GM12878 (cell line): Measurements from ENCODE around the gene OLIG2. TPM values are rescaled to one million over a fixed set of nuclear protein-coding genes. Genes with fewer than 3 reads are reported as not detected.

Experiments
- ATAC-seq: fragments of 200-7000 bp; cut with Tn5 transposase; 3 replicates; pipeline ENCODE4 v1.9.1; 2020; ENCODE audit warnings: mild to moderate bottlenecking, moderate library complexity
- BruUV-seq: library from RNA; stranded (reverse); fragments of 400-500 nt; replicated peaks from 2 replicates; lab custom pipeline; 2021; lab: Mats Ljungman, UMichigan
- CTCF ChIA-PET: fragments of 300-600 bp; sonication (Branson Sonifier 250); formaldehyde crosslinking; extraction: SDS; loops from one replicate; lab custom pipeline; 2021; ENCODE audit warnings: inconsistent platforms; lab: Yijun Ruan, JAX
- POLR2A ChIA-PET: fragments of 350-600 bp; formaldehyde crosslinking; extraction: SDS; loops from one replicate; lab custom pipeline; 2021; ENCODE audit warnings: inconsistent platforms; lab: Charles Lee
- RAD21 ChIA-PET: fragments of 300-600 bp; sonication (Branson Sonifier 250); formaldehyde crosslinking; loops from one replicate; lab custom pipeline; 2023; ENCODE audit warnings: antibody characterized with exemption; ENCODE audit not compliant: unreplicated experiment; lab: Charles Lee
- SMC1A ChIA-PET: fragments of 300-600 bp; sonication (Branson Sonifier 250); formaldehyde crosslinking; loops from one replicate; lab custom pipeline; 2023; ENCODE audit not compliant: unreplicated experiment, uncharacterized antibody; lab: Charles Lee
- DNase-seq: peaks from one replicate; pipeline ENCODE4 v3.0.0-alpha.2; 2011; ENCODE audit warnings: low read depth, low spot score
- FAIRE-seq: peaks from 3 replicates; lab custom pipeline; 2011; peaks lifted over from hg19 to GRCh38; lab: Jason Lieb, UNC
- H2AFZ ChIP-seq: 2 replicates; pipeline ENCODE4 v1.6.0; 2011; ENCODE audit warnings: low read depth, low read length, control low read depth; ENCODE audit not compliant: control insufficient read depth
- H3K27ac ChIP-seq: 2 replicates; pipeline ENCODE4 v1.5.1; 2011; ENCODE audit warnings: control low read depth; ENCODE audit not compliant: control insufficient read depth, insufficient read depth
- H3K27me3 ChIP-seq, 2 experiments: replicated peaks in 1 of 2; 2 replicates each; pipeline versions ENCODE4 v1.6.0 to v1.6.1; 2011; ENCODE audit warnings: low read length in 1 of 2; ENCODE audit not compliant: control insufficient read depth in 2 of 2, insufficient read depth in 2 of 2
- H3K36me3 ChIP-seq, 2 experiments: 2 replicates each; pipeline ENCODE4 v1.5.1; 2011; ENCODE audit warnings: low read length in 1 of 2; ENCODE audit not compliant: control insufficient read depth in 2 of 2, insufficient read depth in 2 of 2
- H3K4me1 ChIP-seq: 2 replicates; pipeline ENCODE4 v1.6.1; 2011; ENCODE audit warnings: mild to moderate bottlenecking, low read length, moderate library complexity, mixed read lengths; ENCODE audit not compliant: control insufficient read depth, insufficient read depth
- H3K4me2 ChIP-seq: 2 replicates; pipeline ENCODE4 v1.6.0; 2011; ENCODE audit warnings: control low read depth; ENCODE audit not compliant: control insufficient read depth, insufficient read depth
- H3K4me3 ChIP-seq: fragments of 200-600 bp; sonication (generic); 2 replicates; pipeline ENCODE4 v1.5.1; 2016
- H3K79me2 ChIP-seq: 2 replicates; pipeline ENCODE4 v1.6.0; 2011; ENCODE audit warnings: low read length; ENCODE audit not compliant: control insufficient read depth, insufficient read depth
- H3K9ac ChIP-seq: 2 replicates; pipeline ENCODE4 v1.8.0; 2011; ENCODE audit warnings: low read length, control low read depth, mixed read lengths; ENCODE audit not compliant: control insufficient read depth, insufficient read depth
- H3K9me3 ChIP-seq: replicated peaks from 3 replicates; pipeline ENCODE4 v1.5.1; 2011; ENCODE audit warnings: mild to moderate bottlenecking, low read length; ENCODE audit not compliant: control insufficient read depth, insufficient read depth
- H4K20me1 ChIP-seq: 2 replicates; pipeline ENCODE4 v1.6.0; 2011; ENCODE audit not compliant: control insufficient read depth, insufficient read depth
- ATF7 ChIP-seq: fragments of 450-650 bp; IDR thresholded peaks from 2 replicates; pipeline ENCODE4 v1.6.1; 2016; ENCODE audit warnings: low read depth, mild to moderate bottlenecking
- CUX1 ChIP-seq: IDR thresholded peaks from 2 replicates; pipeline ENCODE4 v1.6.1; 2012; ENCODE audit warnings: improper control_type of control experiment, low read depth, low read length; ENCODE audit not compliant: insufficient replicate concordance
- FOXK2 ChIP-seq: fragments of 450-650 bp; IDR thresholded peaks from 2 replicates; pipeline ENCODE4 v1.6.1; 2017; ENCODE audit warnings: mild to moderate bottlenecking, moderate library complexity
- MXI1 ChIP-seq: fragments of 150-350 bp; IDR thresholded peaks from 2 replicates; pipeline ENCODE4 v1.6.1; 2011; ENCODE audit warnings: low read depth, mild to moderate bottlenecking, inconsistent platforms, low read length, improper control_type of control experiment
- NBN ChIP-seq: fragments of 450-650 bp; IDR thresholded peaks from 2 replicates; pipeline ENCODE4 v1.6.1; 2016
- RUNX3 ChIP-seq: IDR thresholded peaks from 2 replicates; pipeline ENCODE4 v1.6.1; 2012; ENCODE audit warnings: low read length, inconsistent platforms
- SIX5 ChIP-seq: IDR thresholded peaks from 2 replicates; pipeline ENCODE4 v1.6.1; 2011; ENCODE audit warnings: mild to moderate bottlenecking, low read depth, low read length, moderate library complexity; ENCODE audit not compliant: severe bottlenecking
- SKIL ChIP-seq: fragments of 450-650 bp; IDR thresholded peaks from 2 replicates; pipeline ENCODE4 v1.6.1; 2017; ENCODE audit warnings: mild to moderate bottlenecking, low read depth, inconsistent platforms; ENCODE audit not compliant: poor library complexity, severe bottlenecking
- ZNF622 ChIP-seq: fragments of 450-650 bp; IDR thresholded peaks from 2 replicates; pipeline ENCODE4 v1.6.1; 2017; ENCODE audit warnings: mild to moderate bottlenecking, inconsistent platforms
- WGBS: methylation state at CpG from one replicate; pipeline ENCODE4 v1.1.6; 2016; ENCODE audit warnings: low lambda C conversion rate; ENCODE audit not compliant: insufficient replicate concordance, insufficient coverage; ENCODE audit errors: missing lambda C conversion rate; 5-methylcytosine and 5-hydroxymethylcytosine counted together
- in situ Hi-C: fragments of 300-500 bp; cut with MboI; formaldehyde crosslinking; loops from 9 replicates; pipeline ENCODE4 v1.14.3; 2018; ENCODE audit warnings: mixed read lengths
- intact Hi-C: fragments of 100-400 bp; cut with micrococcal nuclease; formaldehyde crosslinking; loops from one replicate; pipeline ENCODE4 v1.14.2; 2022; ENCODE audit not compliant: unreplicated experiment
- polyA plus RNA-seq, 11 experiments: library from polyadenylated mRNA; depleted of rRNA in 4 of 11; unstranded in 6 of 11; stranded (reverse) in 5 of 11; fragments of >200 nt; fragmentation: Nextera tagmentation in 4 of 11; fragmentation: Illumina TruSeq in 1 of 11; extraction: Ambion mirVana in 4 of 11; extraction: Trizol in 1 of 11; gene quantifications; 1 replicate in 1 of 11; 2 replicates in 10 of 11; pipeline versions ENCODE4 v1.2.1 to v1.2.3, GENCODE V29; 2011 to 2016; ENCODE audit warnings: inconsistent platforms in 2 of 11, missing spikeins in 2 of 11, low read depth in 1 of 11
- total RNA-seq, 4 experiments: library from RNA; depleted of rRNA in 3 of 4; stranded (reverse); fragments of >200 nt in 3 of 4; fragmentation: Illumina TruSeq in 1 of 4; extraction: Trizol in 1 of 4; gene quantifications; 2 replicates each; pipeline versions ENCODE4 v1.2.1 to v1.2.3, GENCODE V29; 2013 to 2021

The OLIG2 gene
- total and polyA plus RNA-seq, 10 of the 15 experiments (the other 5 are each of a cell fraction or from before 2014, with no cell fraction given): not detected

GRCh38 chr21:33033094-33033951, 7.6 kb downstream of the OLIG2 start:
- no peaks in the 10 kb centered on the region for H3K9me3 ChIP-seq
- ChIA-PET RAD21 (no interaction called here), CTCF (interaction anchor here (0.6 kb wide), 1 partner anchor 94 kb away, joined by 3 read pairs; no protein-coding TSS in a partner anchor), POLR2A (no interaction called here), SMC1A (no interaction called here)
- WGBS: 73% methylated on average over 57 of the region's 76 CpGs
- H3K27me3 ChIP-seq: peaks cover 6 to 11% of the 10 kb centered on the region in 2 experiments; a peak in 3 of 4 replicates
- no peak overlapping the region for H3K4me2 ChIP-seq
- BruUV-seq: no TSS peak
- H3K9ac ChIP-seq: no peak overlapping the region
- H2AFZ ChIP-seq: no peak overlapping the region
- no peak overlapping the region for H3K27ac ChIP-seq
- no peaks in the 10 kb centered on the region for H3K36me3 ChIP-seq
- no peak for FAIRE-seq
- intact Hi-C loops: no loop called here
- no peaks in the 10 kb centered on the region for H3K4me1 ChIP-seq
- in situ Hi-C loops: no loop called here
- TF ChIP-seq NBN: no peak
- no peaks in the 10 kb centered on the region for H4K20me1 ChIP-seq
- no peak for ATAC-seq
- no peak for DNase-seq
- H3K79me2 ChIP-seq: no peaks in the 10 kb centered on the region
- H3K4me3 ChIP-seq: no peak overlapping the region

GRCh38 chr21:33033961-33034413, 8.3 kb downstream of the OLIG2 start:
- no peaks in the 10 kb centered on the region for H3K4me1 ChIP-seq
- 65% methylated on average over 20 of the region's 20 CpGs for WGBS
- ChIA-PET POLR2A (no interaction called here), RAD21 (no interaction called here), SMC1A (no interaction called here), CTCF (no interaction called here)
- H3K79me2 ChIP-seq: no peaks in the 10 kb centered on the region
- no peak overlapping the region for H3K4me2 ChIP-seq
- H3K9ac ChIP-seq: no peak overlapping the region
- no peak overlapping the region for H2AFZ ChIP-seq
- DNase-seq (no peak), ATAC-seq (no peak), FAIRE-seq (no peak)
- in situ Hi-C loops: no loop called here
- intact Hi-C loops: no loop called here
- no peaks in the 10 kb centered on the region for H3K9me3 ChIP-seq
- H3K27ac ChIP-seq: no peak overlapping the region
- no peaks in the 10 kb centered on the region for H4K20me1 ChIP-seq
- no peak overlapping the region for H3K4me3 ChIP-seq
- H3K27me3 ChIP-seq: peaks cover 6 to 9% of the 10 kb centered on the region in 2 experiments; a peak in 3 of 4 replicates
- no peaks in the 10 kb centered on the region for H3K36me3 ChIP-seq
- no TSS peak for BruUV-seq
- TF ChIP-seq ZNF622 (no peak), CUX1 (no peak), SKIL (no peak), SIX5 (no peak), ATF7 (no peak), MXI1 (no peak), RUNX3 (no peak), FOXK2 (no peak)
